ENCODE results near the gene SLC7A6OS.

SLC7A6OS gene

DNA sequence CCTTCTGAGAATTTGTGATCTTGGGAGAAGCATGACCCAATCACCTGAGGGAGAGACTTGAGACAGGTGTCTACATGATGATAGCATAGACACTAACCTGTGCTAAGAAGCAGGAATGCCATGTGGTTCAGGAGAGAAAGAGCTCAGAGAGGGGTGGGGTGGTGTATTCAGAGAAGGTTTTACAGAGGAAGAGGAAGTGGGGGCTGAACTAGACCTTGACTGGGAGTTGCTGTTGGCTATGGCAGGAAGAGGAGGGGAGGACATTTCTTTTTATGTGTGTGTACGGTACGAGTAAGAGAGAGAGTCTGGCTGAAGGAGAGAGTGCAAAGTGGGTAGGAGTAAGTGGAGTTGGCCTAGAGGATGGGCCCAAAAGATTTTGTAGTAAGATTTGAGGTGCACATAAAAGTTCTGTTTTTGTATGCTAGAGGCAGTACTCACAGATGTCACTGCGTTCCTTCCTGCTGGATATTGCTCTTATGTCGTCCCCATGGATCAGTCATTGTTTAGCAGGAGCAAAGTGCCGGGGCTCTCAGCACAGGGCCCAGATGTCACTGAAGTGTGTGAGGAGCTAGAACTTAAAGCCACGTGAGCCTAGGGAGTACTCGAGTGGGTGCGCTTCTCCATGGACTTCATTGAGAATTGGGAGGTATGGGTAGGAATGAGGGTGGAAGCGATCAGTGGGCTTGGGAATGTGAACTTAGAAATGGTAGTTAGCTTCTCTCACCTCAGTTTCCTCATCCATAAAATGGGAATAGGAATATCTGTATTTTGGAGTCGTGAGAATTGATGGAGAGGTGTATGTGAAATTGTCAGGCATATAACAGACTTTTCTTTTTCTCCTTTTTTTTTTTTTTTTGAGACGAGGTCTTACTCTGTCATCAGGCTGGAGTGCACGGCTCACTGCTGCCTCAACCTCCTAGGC, 24.3 kb downstream of the SLC7A6OS start:
- 100% methylated on average over 2 of the region's 12 CpGs; no CpG with 5 or more reads in 1 of the 2 donors for WGBS, 2 donors (ENCODE audit: extremely low coverage in 2 of 2, insufficient read length in 2 of 2, insufficient replicate concordance in 1 of 2)
- Histone ChIP-seq H3K9ac (ENCODE audit: low read depth, low read length, poor library complexity) (no peak overlapping the region), H2AK5ac (ENCODE audit: low read depth, low read length) (no peak overlapping the region), H3K4me2 (ENCODE audit: insufficient read depth, low read length, poor library complexity, severe bottlenecking) (no peak overlapping the region), H3K36me3 (replicated peaks in 1 of 2; ENCODE audit: control insufficient read depth in 2 of 2, insufficient read depth in 2 of 2, low read length in 2 of 2) (peaks cover 10 to 55% of the 10 kb centered on the region in 2 donors), H3K23ac (ENCODE audit: low read depth, low read length, poor library complexity) (no peak overlapping the region), H3K4me3 (ENCODE audit: low read length in 2 of 2) (no peak overlapping the region), H3K9me3 (replicated peaks in 1 of 2; ENCODE audit: control insufficient read depth in 2 of 2, insufficient read depth in 1 of 2, low read depth in 1 of 2, low read length in 2 of 2) (no peaks in the 10 kb centered on the region), H3K14ac (ENCODE audit: low read length) (no peak overlapping the region), H2BK12ac (ENCODE audit: low read length) (no peak overlapping the region), H3K4me1 (ENCODE audit: control insufficient read depth in 2 of 2, insufficient read depth in 1 of 2, low read depth in 1 of 2, low read length in 2 of 2) (peaks cover 0 to 1% of the 10 kb centered on the region in 2 donors), H3K4ac (ENCODE audit: low read length) (no peak overlapping the region), H3K18ac (ENCODE audit: low read length) (no peak overlapping the region), H3K79me1 (ENCODE audit: low read depth, low read length) (peaks cover 4% of the 10 kb centered on the region), H4K8ac (ENCODE audit: low read depth, low read length) (no peak overlapping the region), H2AFZ (ENCODE audit: low read length) (no peak overlapping the region), H3K27me3 (ENCODE audit: control insufficient read depth in 3 of 3, insufficient read depth in 3 of 3, low read depth in 1 of 3, low read length in 3 of 3) (no peaks in the 10 kb centered on the region), H3K27ac (replicated peaks; ENCODE audit: low read length) (no peak overlapping the region), H2BK15ac (ENCODE audit: low read length) (no peak overlapping the region), H2BK120ac (ENCODE audit: low read depth, low read length) (no peak overlapping the region), H4K91ac (ENCODE audit: low read depth, low read length, poor library complexity) (no peak overlapping the region), H2BK5ac (ENCODE audit: low read length) (no peak overlapping the region)
- no peak for DNase-seq (ENCODE audit: low spot score)

- H3K4ac ChIP-seq (ENCODE audit: low read length), result no peak overlapping the region
- no peak overlapping the region for H2AFZ ChIP-seq (ENCODE audit: low read length)
- H3K14ac ChIP-seq (ENCODE audit: low read length), result no peak overlapping the region
- peaks cover 0 to 1% of the 10 kb centered on the region in 2 donors for H3K4me1 ChIP-seq (ENCODE audit: control insufficient read depth in 2 of 2, insufficient read depth in 1 of 2, low read depth in 1 of 2, low read length in 2 of 2)
- H3K4me2 ChIP-seq (ENCODE audit: insufficient read depth, low read length, poor library complexity, severe bottlenecking), result no peak overlapping the region
- H3K4me3 ChIP-seq (ENCODE audit: low read length in 2 of 2), result no peak overlapping the region
- H2BK120ac ChIP-seq (ENCODE audit: low read depth, low read length), result no peak overlapping the region
- peaks cover 7 to 47% of the 10 kb centered on the region in 2 donors for H3K36me3 ChIP-seq (replicated peaks in 1 of 2; ENCODE audit: control insufficient read depth in 2 of 2, insufficient read depth in 2 of 2, low read length in 2 of 2)
- no peak overlapping the region for H2AK5ac ChIP-seq (ENCODE audit: low read depth, low read length)
- no peak overlapping the region for H3K9ac ChIP-seq (ENCODE audit: low read depth, low read length, poor library complexity)
- no peaks in the 10 kb centered on the region for H3K27me3 ChIP-seq (ENCODE audit: control insufficient read depth in 3 of 3, insufficient read depth in 3 of 3, low read depth in 1 of 3, low read length in 3 of 3)
- no peak overlapping the region for H2BK12ac ChIP-seq (ENCODE audit: low read length)
- no CpG with 5 or more reads among the region's 3 CpGs for WGBS, 2 donors (ENCODE audit: extremely low coverage in 2 of 2, insufficient read length in 2 of 2, insufficient replicate concordance in 1 of 2)
- no peaks in the 10 kb centered on the region for H3K9me3 ChIP-seq (replicated peaks in 1 of 2; ENCODE audit: control insufficient read depth in 2 of 2, insufficient read depth in 1 of 2, low read depth in 1 of 2, low read length in 2 of 2)
- no peak overlapping the region for H4K91ac ChIP-seq (ENCODE audit: low read depth, low read length, poor library complexity)
- H4K8ac ChIP-seq (ENCODE audit: low read depth, low read length), result no peak overlapping the region
- no peak overlapping the region for H3K18ac ChIP-seq (ENCODE audit: low read length)
- no peak overlapping the region for H3K23ac ChIP-seq (ENCODE audit: low read depth, low read length, poor library complexity)
- no peak overlapping the region for H2BK5ac ChIP-seq (ENCODE audit: low read length)
- no peak overlapping the region for H3K27ac ChIP-seq (replicated peaks; ENCODE audit: low read length)
- no peak for DNase-seq (ENCODE audit: low spot score)
- peaks cover 4% of the 10 kb centered on the region for H3K79me1 ChIP-seq (ENCODE audit: low read depth, low read length)
- H2BK15ac ChIP-seq (ENCODE audit: low read length), result no peak overlapping the region
These were observed 25.1 kb downstream of the SLC7A6OS start for GRCh38 chr16:68285683-68286082.

DNA sequence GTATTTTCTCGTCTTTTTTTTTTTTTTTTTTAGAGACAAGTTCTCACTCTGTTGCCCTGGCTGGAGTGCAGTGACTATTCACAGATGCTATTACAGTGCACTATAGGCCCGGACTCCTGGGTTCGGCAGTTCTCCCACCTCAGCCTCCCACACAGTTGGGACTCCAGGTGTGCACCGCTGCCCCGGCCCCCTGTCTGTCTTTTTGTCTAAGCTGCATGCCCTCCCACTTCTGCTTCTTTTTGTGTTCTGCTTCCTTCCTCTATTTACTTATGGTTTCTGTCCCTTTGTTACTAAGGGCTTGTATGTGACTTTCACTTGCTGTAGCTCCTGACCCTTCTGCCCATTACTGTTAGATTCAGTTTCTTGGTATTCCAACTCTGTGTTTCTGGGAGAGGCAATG, 25.9 kb downstream of the SLC7A6OS start:
- Histone ChIP-seq H3K4me3 (ENCODE audit: low read length in 2 of 2) (no peak overlapping the region), H3K4me1 (ENCODE audit: control insufficient read depth in 2 of 2, insufficient read depth in 1 of 2, low read depth in 1 of 2, low read length in 2 of 2) (no peaks in the 10 kb centered on the region), H3K18ac (ENCODE audit: low read length) (no peak overlapping the region), H3K23ac (ENCODE audit: low read depth, low read length, poor library complexity) (no peak overlapping the region), H3K4ac (ENCODE audit: low read length) (no peak overlapping the region), H3K27ac (replicated peaks; ENCODE audit: low read length) (no peak overlapping the region), H2BK5ac (ENCODE audit: low read length) (no peak overlapping the region), H3K9me3 (replicated peaks in 1 of 2; ENCODE audit: control insufficient read depth in 2 of 2, insufficient read depth in 1 of 2, low read depth in 1 of 2, low read length in 2 of 2) (no peaks in the 10 kb centered on the region), H2AK5ac (ENCODE audit: low read depth, low read length) (no peak overlapping the region), H3K14ac (ENCODE audit: low read length) (no peak overlapping the region), H2AFZ (ENCODE audit: low read length) (no peak overlapping the region), H3K79me1 (ENCODE audit: low read depth, low read length) (peaks cover 4% of the 10 kb centered on the region), H3K9ac (ENCODE audit: low read depth, low read length, poor library complexity) (no peak overlapping the region), H3K36me3 (replicated peaks in 1 of 2; ENCODE audit: control insufficient read depth in 2 of 2, insufficient read depth in 2 of 2, low read length in 2 of 2) (peaks cover 7 to 40% of the 10 kb centered on the region in 2 donors), H4K8ac (ENCODE audit: low read depth, low read length) (no peak overlapping the region), H4K91ac (ENCODE audit: low read depth, low read length, poor library complexity) (no peak overlapping the region), H3K4me2 (ENCODE audit: insufficient read depth, low read length, poor library complexity, severe bottlenecking) (no peak overlapping the region), H2BK120ac (ENCODE audit: low read depth, low read length) (no peak overlapping the region), H2BK15ac (ENCODE audit: low read length) (no peak overlapping the region), H3K27me3 (ENCODE audit: control insufficient read depth in 3 of 3, insufficient read depth in 3 of 3, low read depth in 1 of 3, low read length in 3 of 3) (no peaks in the 10 kb centered on the region), H2BK12ac (ENCODE audit: low read length) (no peak overlapping the region)
- no peak for DNase-seq (ENCODE audit: low spot score)
- WGBS, 2 donors (ENCODE audit: extremely low coverage in 2 of 2, insufficient read length in 2 of 2, insufficient replicate concordance in 1 of 2), result no CpG with 5 or more reads among the region's 5 CpGs

DNA sequence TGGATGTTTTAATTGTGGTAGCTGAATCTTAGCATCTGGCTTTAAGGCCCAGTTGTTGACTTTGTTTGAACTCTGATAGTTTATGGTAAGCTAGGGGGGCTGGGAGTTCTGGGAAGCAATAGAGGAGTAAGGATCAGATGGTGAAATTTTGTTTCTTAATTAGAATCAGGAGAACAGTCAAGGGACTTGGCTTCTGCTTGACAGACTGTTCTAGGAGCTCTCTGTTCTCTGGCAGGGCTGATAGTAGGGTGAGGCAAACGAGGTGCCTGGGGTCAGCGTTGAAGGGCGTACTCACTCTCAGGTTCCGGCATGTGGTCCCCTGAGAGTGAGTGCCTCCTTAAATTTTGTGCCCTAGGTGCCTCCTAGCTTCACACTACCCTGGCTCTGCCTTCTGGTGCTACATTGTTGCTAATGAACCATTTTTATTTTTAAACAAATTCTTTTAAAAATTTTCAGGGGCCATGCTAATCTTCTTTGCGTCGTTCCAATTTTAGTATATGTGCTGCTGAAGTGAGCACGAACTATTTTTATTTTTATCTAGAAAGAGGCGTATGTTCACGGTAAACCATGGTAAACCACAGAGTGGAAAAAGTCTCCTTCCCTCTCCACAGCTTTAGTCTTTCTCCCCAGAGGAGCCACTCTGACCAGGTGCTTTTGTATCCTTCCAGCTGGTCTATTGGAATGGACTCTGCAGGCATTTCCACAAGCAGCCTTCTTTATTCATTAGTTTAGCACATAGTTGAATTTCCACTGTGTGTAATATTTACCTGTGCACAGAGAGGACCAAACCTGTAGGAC, 26.7 kb downstream of the SLC7A6OS start:
- Histone ChIP-seq H2BK12ac (ENCODE audit: low read length) (no peak overlapping the region), H4K91ac (ENCODE audit: low read depth, low read length, poor library complexity) (no peak overlapping the region), H3K4me3 (ENCODE audit: low read length in 2 of 2) (no peak overlapping the region), H3K36me3 (replicated peaks in 1 of 2; ENCODE audit: control insufficient read depth in 2 of 2, insufficient read depth in 2 of 2, low read length in 2 of 2) (peaks cover 7 to 40% of the 10 kb centered on the region in 2 donors), H3K9ac (ENCODE audit: low read depth, low read length, poor library complexity) (no peak overlapping the region), H3K14ac (ENCODE audit: low read length) (no peak overlapping the region), H3K27ac (replicated peaks; ENCODE audit: low read length) (no peak overlapping the region), H2AK5ac (ENCODE audit: low read depth, low read length) (no peak overlapping the region), H3K4ac (ENCODE audit: low read length) (no peak overlapping the region), H2AFZ (ENCODE audit: low read length) (no peak overlapping the region), H3K4me1 (ENCODE audit: control insufficient read depth in 2 of 2, insufficient read depth in 1 of 2, low read depth in 1 of 2, low read length in 2 of 2) (no peaks in the 10 kb centered on the region), H3K18ac (ENCODE audit: low read length) (no peak overlapping the region), H2BK15ac (ENCODE audit: low read length) (no peak overlapping the region), H2BK5ac (ENCODE audit: low read length) (no peak overlapping the region), H3K23ac (ENCODE audit: low read depth, low read length, poor library complexity) (no peak overlapping the region), H3K27me3 (ENCODE audit: control insufficient read depth in 3 of 3, insufficient read depth in 3 of 3, low read depth in 1 of 3, low read length in 3 of 3) (no peaks in the 10 kb centered on the region), H3K4me2 (ENCODE audit: insufficient read depth, low read length, poor library complexity, severe bottlenecking) (no peak overlapping the region), H3K9me3 (replicated peaks in 1 of 2; ENCODE audit: control insufficient read depth in 2 of 2, insufficient read depth in 1 of 2, low read depth in 1 of 2, low read length in 2 of 2) (no peaks in the 10 kb centered on the region), H4K8ac (ENCODE audit: low read depth, low read length) (no peak overlapping the region), H2BK120ac (ENCODE audit: low read depth, low read length) (no peak overlapping the region), H3K79me1 (ENCODE audit: low read depth, low read length) (peaks cover 4% of the 10 kb centered on the region)
- WGBS, 2 donors (ENCODE audit: extremely low coverage in 2 of 2, insufficient read length in 2 of 2, insufficient replicate concordance in 1 of 2), result no CpG with 5 or more reads among the region's 9 CpGs
- no peak for DNase-seq (ENCODE audit: low spot score)
